Muscle of back (tissue), 13 donors: ENCODE results near the gene HOXB4. TPM values are rescaled to one million over a fixed set of nuclear protein-coding genes. Genes with fewer than 3 reads are reported as not detected.

ENCODE experiments used
- DNase-seq, 3 donors: peaks; one replicate each; pipeline versions ENCODE4 v3.0.0 to v3.0.0-alpha.2; 2013
- long read RNA-seq, 9 donors: transcript quantifications; one replicate each; lab custom pipeline, GENCODE V29; 2026
- polyA plus RNA-seq, 10 donors: library from polyadenylated mRNA; unstranded; fragments of 120-200 nt; gene quantifications; one replicate each; pipeline ENCODE4 v1.2.1, GENCODE V29; 2013; ENCODE audit not compliant: insufficient read length in 10 of 10

HOXB4 gene
- 10 to 100 TPM in 2 of 10 donors, 1 to 10 TPM in 8; 1.1 to 10.7 (median 6.1) TPM for polyA plus RNA-seq
- long read RNA-seq, donor 1, transcript HOXB4-201 (2 exons, 3,757 nt), result major isoform, 7 of 7 reads
- long read RNA-seq, donor 1, partial matches to known transcripts, result 0 of 7 reads
- long read RNA-seq, donor 1, other reads (novel, unspliced or antisense), result 0 of 7 reads
- long read RNA-seq, donor 2, partial matches to known transcripts, result 6 of 9 reads
- long read RNA-seq, donor 2, other reads (novel, unspliced or antisense), result 0 of 9 reads
- long read RNA-seq, donor 3, result 0 reads
- long read RNA-seq, donor 4, transcript HOXB4-201 (2 exons, 3,757 nt), result major isoform, 11 of 11 reads
- long read RNA-seq, donor 4, partial matches to known transcripts, result 0 of 11 reads
- long read RNA-seq, donor 4, other reads (novel, unspliced or antisense), result 0 of 11 reads
- long read RNA-seq, donor 5, transcript HOXB4-201 (2 exons, 3,757 nt), result major isoform, 9 of 9 reads
- long read RNA-seq, donor 5, partial matches to known transcripts, result 0 of 9 reads
- long read RNA-seq, donor 5, other reads (novel, unspliced or antisense), result 0 of 9 reads
- long read RNA-seq, donor 6, transcript HOXB4-201 (2 exons, 3,757 nt), result major isoform, 12 of 12 reads
- long read RNA-seq, donor 6, partial matches to known transcripts, result 0 of 12 reads
- long read RNA-seq, donor 6, other reads (novel, unspliced or antisense), result 0 of 12 reads
- long read RNA-seq, donor 7, partial matches to known transcripts, result 0 of 4 reads
- long read RNA-seq, donor 7, other reads (novel, unspliced or antisense), result 0 of 4 reads
- long read RNA-seq, donor 8, result 0 reads
- long read RNA-seq, donor 9, result 0 reads

GRCh38 chr17:48577946-48578615, at the start of gene HOXB4:
Gene HOXB4, minus strand, starts transcription at chr17:48578350. Its CDS starts 31 bp downstream, at chr17:48578319.
- peak; percentile 80 to 89 (median 83) for DNase-seq

- no peak for DNase-seq
These were observed 49.0 kb upstream of the HOXB4 start for GRCh38 chr17:48627118-48627597.

DNA sequence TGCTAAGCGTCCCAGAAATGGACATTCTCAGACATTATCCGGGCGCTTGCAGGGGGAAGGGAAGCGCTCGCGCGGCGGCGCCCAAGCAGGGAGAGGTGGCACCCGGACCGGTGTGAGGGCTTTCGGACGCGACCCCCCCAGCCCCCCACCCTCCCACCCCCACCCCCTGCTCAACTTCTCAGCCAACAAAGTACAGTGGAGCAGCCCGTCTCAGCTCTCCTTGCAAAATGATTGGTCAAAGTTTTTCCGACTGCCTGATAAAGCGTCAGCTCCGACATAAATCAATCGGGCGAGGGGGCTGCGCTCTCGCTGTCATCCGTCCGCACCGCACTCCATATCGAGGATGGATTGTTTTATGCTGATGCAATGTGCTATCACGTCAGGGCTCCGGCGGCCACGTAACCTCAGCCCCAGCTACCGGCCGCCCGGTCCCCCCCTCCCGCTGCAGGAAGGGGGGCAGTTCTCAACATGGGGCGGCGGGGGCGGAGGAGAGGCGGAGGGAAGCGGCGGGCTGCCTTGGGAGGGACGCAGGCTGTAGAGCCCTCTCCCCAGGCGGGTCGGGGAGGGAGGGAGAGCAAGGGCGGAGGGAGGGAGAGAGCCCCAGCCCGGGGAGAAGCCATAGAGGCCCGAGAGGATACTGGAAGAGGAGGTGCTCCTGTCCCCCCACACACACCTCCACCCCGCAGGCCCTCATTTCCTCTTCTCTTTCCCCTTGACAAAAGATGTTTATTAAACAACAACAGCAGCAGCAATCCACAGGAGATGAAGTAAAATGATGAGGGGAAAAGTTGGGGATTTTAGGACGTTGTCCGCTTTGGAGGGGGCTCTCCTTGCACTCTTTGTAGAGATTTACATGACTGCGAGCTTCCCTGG, 48.3 kb upstream of the HOXB4 start, which contains the start of gene HOXB9:
Gene HOXB9 (minus strand): TSS at position 114 of the 873 bp plus-strand sequence. CDS start 89 bp downstream, at position 25.
- DNase-seq, result no peak

DNA sequence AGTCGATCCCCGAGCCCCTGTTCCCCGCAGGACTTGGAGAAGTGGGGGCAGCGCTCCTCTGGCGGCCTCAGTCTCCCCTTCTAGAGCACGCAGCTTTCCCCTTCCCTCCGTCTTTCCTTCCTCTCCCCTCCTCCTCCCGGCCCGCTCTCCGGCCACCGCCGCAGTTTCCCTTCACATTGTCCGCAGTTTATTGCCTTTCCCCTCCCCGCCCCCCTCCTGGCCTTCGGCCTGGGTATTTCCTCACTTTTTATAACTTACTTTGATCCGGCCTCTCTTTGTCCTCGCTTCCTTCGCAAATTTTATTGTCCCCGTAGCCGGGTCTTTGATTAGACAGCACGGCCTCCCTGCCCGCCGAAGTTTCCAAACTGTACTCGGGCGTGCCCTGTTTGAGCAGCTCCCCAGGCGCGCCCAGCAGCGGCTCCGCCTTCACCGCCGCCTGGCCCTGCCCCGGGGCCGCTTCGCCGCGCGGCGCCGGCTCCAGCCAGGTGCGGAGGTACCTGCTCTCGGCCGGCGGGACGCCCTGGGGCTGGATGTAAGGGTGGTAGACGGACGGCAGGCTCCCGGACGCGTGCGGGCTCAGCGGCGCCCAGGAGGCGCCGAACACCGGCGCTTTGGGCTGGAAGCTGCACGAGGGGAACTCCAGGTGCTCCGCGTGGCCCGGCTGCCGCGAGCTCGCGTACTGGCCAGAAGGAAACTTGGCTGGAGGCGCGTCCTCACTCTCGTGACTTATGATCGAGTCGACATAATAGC, 47.5 kb upstream of the HOXB4 start:
- peak in 1 of 3 donors; percentile 62 for DNase-seq

DNA sequence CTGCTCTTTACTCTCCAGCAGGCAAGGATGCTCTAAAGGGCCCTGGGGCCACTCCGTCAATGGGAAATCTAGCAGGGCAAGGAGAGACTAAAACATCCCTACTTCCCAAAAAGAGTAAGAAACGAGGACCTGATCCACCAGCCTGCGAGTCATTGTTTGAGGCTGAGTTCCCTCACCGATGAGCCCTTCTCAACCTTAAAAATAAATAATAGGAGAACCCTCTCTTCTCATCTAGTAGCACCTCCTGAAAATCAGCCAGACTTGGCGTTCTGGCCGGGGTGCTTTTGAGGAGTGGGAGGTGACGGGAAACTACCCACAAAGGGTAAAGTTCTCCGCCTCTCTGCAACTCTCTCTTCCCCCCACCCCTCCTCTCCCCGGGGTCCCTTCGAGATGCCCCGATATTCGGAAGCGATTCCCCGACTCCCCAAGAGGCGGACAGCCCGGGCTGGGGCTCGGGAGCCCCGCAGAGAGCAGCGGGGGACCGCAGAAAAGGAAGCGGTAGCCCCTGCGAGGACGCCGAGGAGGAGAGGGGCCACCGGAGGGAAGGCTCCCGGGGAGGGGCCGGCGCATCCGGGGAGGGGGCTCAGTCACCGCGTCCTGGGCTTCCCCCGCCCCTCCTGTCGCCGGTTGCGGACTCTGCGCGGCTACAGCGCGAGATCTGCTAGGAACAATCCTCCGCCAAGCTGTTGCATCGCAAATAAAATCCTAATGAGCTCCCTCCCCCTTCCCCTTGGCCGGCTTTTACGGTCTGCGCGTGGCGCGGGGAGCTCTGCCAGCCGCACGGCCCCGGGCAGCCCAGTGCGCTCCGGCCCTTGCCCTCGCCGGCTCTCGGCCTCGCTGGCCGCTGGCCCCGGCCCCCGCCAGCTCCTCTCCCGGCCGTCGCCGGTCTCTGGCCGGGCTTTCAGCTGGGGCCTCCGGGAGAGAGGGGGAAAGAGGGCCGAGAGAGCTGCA, 46.7 kb upstream of the HOXB4 start:
- peak in 1 of 3 donors; percentile 59 for DNase-seq

DNA sequence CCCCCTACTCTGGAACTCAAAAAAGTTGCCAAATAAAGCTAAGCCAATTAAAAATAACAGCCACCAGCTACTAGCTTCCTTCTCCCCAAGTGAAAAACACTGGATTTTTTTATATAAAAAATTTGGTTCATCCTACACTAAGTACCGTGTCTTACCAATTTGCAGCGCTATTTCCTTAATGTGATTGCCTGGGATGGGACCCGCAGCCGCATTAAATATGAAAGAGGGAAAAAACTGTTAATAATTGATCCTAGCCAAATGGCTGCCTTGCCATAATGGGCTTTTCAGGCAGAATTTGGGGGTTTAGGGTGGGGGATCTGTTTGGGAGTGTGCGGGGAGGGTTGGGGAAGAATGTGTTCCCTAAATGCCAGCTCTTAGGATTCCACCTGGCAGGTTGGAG, 46.0 kb upstream of the HOXB4 start:
- DNase-seq, result no peak

DNA sequence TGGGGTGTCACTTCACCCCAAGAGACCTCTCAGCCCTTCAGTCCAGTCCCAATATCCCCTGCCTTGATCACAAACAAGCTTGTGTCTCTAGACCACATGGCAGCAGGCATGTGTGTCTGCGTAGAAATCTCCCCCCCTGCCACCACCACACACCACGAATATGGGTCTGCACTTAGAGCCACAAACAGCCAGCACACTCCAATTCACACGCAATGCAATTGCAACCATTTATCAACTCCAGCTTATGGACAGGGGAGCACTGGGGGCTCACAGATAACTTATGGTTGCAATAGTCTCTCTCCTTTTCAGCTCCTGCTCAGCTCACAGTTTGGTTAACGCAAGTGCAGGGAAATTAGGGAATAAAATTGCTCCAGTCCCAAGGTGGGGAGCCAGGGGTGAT, 45.4 kb upstream of the HOXB4 start:
- DNase-seq, result no peak

GRCh38 chr17:48622857-48623256, 44.7 kb upstream of the HOXB4 start:
- no peak for DNase-seq

GRCh38 chr17:48621410-48622392, 43.6 kb upstream of the HOXB4 start:
- DNase-seq, result no peak

- DNase-seq, result no peak
These were observed 42.5 kb upstream of the HOXB4 start for GRCh38 chr17:48620461-48621139.

GRCh38 chr17:48619826-48620449, 41.8 kb upstream of the HOXB4 start:
- no peak for DNase-seq

DNA sequence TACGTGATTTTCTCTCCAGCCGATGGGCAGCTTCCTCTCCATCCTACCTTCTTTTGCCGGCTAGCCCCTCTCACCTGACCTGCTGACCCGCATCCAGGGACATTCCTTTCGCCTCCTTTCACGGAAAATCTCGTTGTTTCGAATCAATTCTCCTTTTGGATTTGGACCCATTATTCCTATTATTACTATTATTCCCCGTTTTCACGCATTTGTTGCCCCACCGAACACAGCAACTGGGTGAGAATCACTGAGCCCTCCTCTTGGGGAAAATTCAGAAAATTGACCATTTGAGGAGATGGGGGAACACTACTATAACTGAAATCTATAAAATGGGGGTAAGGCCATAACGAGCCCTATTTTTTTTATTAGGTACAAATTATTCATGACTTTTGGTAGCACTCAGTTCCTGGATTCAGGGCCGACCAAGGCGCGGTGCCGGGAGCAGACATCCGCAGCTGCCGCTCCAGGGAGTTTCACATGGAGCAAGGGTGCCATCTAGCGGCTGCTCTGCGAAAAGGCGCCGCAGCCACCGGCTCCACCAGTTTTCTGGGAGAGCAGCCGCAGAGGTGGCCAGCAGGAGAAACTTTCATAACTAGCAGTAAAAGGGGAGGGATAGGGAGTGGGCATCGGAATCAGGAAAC, 40.2 kb upstream of the HOXB4 start:
- peak; percentile 80 to 93 (median 93) for DNase-seq

DNA sequence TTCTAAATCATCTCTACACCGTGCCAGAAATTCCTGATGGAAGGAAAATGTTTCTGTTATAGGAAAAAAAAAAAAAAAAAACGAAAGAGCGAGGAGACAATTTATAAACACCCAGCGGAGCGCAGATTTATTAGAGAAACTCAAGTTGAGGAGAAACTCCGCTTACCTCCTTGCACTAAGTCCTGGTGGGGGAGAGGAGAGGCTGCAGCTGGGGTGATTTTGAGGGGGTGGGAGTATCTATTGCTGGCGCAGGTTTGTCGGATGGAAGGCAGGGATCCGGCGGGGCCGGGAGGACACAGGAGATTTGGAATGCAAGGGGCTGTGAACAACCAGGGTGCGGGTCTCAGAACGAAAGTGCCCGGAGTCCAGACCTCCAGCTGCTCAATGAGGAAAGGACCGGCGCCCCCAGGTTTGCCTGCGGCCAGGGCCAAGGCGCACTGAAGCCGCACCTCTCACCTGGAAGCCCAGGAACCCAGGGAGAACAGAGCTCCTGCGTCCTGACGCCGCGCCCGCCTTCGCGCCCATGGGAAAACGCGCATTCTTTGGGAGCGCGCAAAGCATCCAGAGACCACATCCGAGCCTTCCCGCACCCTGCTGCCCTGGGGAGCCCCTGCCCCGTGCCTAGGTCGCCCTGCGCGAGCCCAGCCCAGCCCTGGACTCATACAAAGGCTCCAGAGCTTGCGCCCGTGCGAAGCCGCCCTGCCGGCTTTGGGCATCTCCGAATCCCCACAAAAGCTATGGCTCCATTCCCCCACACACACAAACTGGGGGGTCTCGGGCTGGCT, 39.5 kb upstream of the HOXB4 start:
- DNase-seq, result no peak

DNA sequence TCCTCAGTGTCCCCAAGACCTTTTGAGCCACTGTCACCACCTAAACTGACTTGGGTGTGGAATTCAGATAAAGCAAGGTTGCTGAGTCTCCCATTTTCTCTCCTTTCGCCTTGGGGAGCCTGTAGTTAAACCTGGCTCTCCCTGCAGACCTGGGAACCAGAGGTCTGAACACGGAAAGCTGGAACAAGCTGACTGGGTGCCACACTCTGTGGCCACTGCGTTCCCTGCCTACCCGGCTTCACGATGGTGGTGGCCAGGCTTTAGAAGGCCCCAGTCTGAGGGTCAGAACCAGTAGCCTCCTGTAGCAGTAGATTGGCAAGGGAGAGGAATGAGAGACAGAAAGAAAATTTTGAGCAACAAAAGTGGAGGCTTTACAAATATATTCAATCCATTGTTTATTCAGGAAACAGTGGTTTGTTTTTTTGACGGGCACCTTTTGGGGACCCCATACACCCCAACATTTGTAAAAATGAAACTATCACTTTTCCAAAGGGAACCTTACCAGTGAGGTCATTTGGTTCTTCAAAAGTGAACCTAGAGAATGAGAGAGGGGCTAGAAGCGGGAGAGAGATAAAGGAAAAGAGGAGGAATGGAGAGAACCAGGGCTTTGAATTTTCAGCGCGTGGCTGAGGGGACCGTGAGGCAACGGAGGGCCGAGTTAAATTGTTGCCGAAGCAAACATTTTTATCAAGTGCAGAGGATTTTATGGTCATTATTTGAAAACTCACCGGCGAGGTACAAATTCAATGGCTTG, 38.7 kb upstream of the HOXB4 start:
- no peak for DNase-seq
